Hepatocyte (in vitro differentiated cells): ENCODE results near the gene ALOX15.

Source experiments
- CTCF ChIP-seq: fragments of 200-600 bp; sonication (generic); IDR thresholded peaks from 2 replicates; pipeline ENCODE4 v1.5.1; 2016; ENCODE audit warnings: antibody characterized with exemption, mild to moderate bottlenecking; ENCODE audit not compliant: poor library complexity
- EZH2 ChIP-seq: fragments of 200-600 bp; sonication (generic); IDR thresholded peaks from 2 replicates; pipeline ENCODE4 v1.6.1; 2016; ENCODE audit warnings: antibody characterized with exemption, mild to moderate bottlenecking, borderline replicate concordance
- EZH2phosphoT487 ChIP-seq: fragments of 200-600 bp; sonication (generic); IDR thresholded peaks from one replicate; pipeline ENCODE4 v1.6.1; 2018; ENCODE audit warnings: antibody characterized with exemption, mild to moderate bottlenecking, low read depth, moderate library complexity; ENCODE audit not compliant: unreplicated experiment, severe bottlenecking

GRCh38 chr17:4674685-4674998 lies 33.2 kb upstream of the ALOX15 start:
- no peak for TF ChIP-seq CTCF
- TF ChIP-seq EZH2: no peak
- no peak for TF ChIP-seq EZH2phosphoT487
